GM18505 (cell line): ENCODE data around the gene OR51V1.

Experiments
- ATAC-seq: cut with Tn5 transposase; IDR thresholded peaks from one replicate; pipeline ENCODE4 v1.9.1; 2021; ENCODE audit not compliant: unreplicated experiment
- POLR2A ChIP-seq: IDR thresholded peaks from 4 replicates; pipeline ENCODE4 v1.6.1; 2011; ENCODE audit warnings: borderline replicate concordance; ENCODE audit not compliant: insufficient read depth, insufficient read length; ENCODE audit errors: extremely low read depth

OR51V1 gene

GRCh38 chr11:5225480-5225871, 25.0 kb upstream of the OR51V1 start:
- TF ChIP-seq POLR2A, result no peak
- no peak for ATAC-seq

- no peak for ATAC-seq
- no peak for TF ChIP-seq POLR2A
These were observed 24.3 kb upstream of the OR51V1 start for GRCh38 chr11:5224538-5225479.

GRCh38 chr11:5223686-5224085, 23.2 kb upstream of the OR51V1 start:
- ATAC-seq, result no peak

GRCh38 chr11:5223146-5223545, 22.7 kb upstream of the OR51V1 start:
- no peak for TF ChIP-seq POLR2A
- ATAC-seq, result no peak

More at GRCh38 chr11:5223686-5224085, 23.2 kb upstream of the OR51V1 start:
- no peak for TF ChIP-seq POLR2A

GRCh38 chr11:5210376-5210885, 9.9 kb upstream of the OR51V1 start:
- ATAC-seq, result no peak
- TF ChIP-seq POLR2A, result no peak

- no peak for ATAC-seq
- no peak for TF ChIP-seq POLR2A
These were observed 4.3 kb upstream of the OR51V1 start for GRCh38 chr11:5204787-5205186.

GRCh38 chr11:5203366-5203765, 2.9 kb upstream of the OR51V1 start:
- ATAC-seq, result no peak
- TF ChIP-seq POLR2A, result no peak

- no peak for TF ChIP-seq POLR2A
- ATAC-seq, result no peak
These were observed 2.2 kb downstream of the OR51V1 start for GRCh38 chr11:5198285-5198684.

GRCh38 chr11:5197536-5197935, 2.9 kb downstream of the OR51V1 start:
- ATAC-seq, result no peak
- TF ChIP-seq POLR2A, result no peak

- TF ChIP-seq POLR2A, result no peak
These were observed 3.8 kb downstream of the OR51V1 start for GRCh38 chr11:5196731-5197130.

GRCh38 chr11:5196067-5196466, 4.4 kb downstream of the OR51V1 start:
- no peak for TF ChIP-seq POLR2A
- no peak for ATAC-seq

More at GRCh38 chr11:5196731-5197130, 3.8 kb downstream of the OR51V1 start:
- no peak for ATAC-seq

- TF ChIP-seq POLR2A, result no peak
- no peak for ATAC-seq
These were observed 7.7 kb downstream of the OR51V1 start for GRCh38 chr11:5192738-5193137.

GRCh38 chr11:5188201-5188600, 12.3 kb downstream of the OR51V1 start:
- no peak for ATAC-seq
- TF ChIP-seq POLR2A, result no peak
